GM12865 (cell line): Measurements from ENCODE around the gene MB.

Experiments
- DNase-seq: peaks from one replicate; pipeline ENCODE4 v3.0.0; 2010; ENCODE audit warnings: low read depth
- H3K4me3 ChIP-seq: 2 replicates; pipeline ENCODE4 v1.5.1; 2011; ENCODE audit warnings: mild to moderate bottlenecking, low read depth, low read length, control low read depth
- CTCF ChIP-seq: IDR thresholded peaks from 2 replicates; pipeline ENCODE4 v1.5.1; 2011; ENCODE audit warnings: low read length, control low read depth, low read depth, inconsistent platforms; ENCODE audit not compliant: insufficient read depth; ENCODE audit errors: missing control alignments

The MB gene

GRCh38 chr22:35657571-35658312 lies 40.6 kb upstream of the MB start:
- H3K4me3 ChIP-seq: no peak overlapping the region
- TF ChIP-seq CTCF: no peak
- DNase-seq: no peak

GRCh38 chr22:35656284-35656752 lies 39.2 kb upstream of the MB start:
- TF ChIP-seq CTCF: no peak
- no peak overlapping the region for H3K4me3 ChIP-seq
- no peak for DNase-seq

- no peak for TF ChIP-seq CTCF
- no peak overlapping the region for H3K4me3 ChIP-seq
- no peak for DNase-seq
These were observed 36.7 kb upstream of the MB start for GRCh38 chr22:35653824-35654223.

DNA sequence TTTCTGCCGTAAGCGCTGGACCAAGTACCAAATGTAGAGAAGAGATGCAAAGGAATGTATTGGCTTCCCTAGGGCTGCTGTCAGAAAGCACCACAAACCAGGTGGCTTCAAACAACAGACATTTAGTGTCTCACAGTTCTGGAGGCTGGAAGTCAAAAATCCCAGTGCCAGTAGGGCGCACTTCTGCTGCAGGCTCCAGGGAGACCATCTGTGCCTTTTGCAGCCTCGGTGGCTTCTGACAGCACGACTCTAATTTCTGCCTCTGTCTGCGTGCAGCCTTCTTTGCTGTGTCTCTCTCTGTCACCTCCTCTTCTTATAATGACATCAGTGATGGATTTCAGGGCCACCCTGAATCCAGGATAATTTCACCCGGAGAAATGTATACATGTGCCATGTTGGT lies 34.0 kb upstream of the MB start:
- H3K4me3 ChIP-seq: no peak overlapping the region
- DNase-seq: no peak
- TF ChIP-seq CTCF: no peak

DNA sequence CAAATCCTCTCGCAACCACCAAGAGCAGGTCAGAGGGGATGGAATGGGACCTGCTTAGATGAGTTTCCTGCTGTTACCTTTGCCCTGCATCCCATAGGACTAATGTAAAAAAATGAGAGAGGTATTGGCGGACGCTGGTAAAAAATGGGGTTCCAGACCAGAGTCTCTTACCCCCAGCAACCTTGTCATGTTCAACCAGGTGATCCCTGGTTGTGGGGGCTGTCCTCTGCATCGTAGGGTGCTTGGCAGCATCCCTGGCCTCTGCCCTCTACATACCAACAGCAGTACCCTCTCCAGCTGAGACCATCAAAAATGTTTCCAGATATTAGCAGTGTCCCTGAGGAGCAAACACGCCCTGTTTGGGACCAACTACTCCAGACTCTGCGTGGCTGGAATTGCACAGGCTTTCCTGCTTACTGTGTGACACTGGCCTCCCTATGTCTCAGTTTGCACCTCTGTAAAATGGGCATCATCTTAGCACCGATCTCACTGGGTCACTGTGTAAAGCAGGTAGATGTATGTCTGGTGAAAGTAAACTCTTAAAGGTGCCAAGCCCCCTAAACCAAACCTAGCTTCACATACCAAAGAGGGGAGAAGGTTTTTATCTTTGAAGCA lies 32.6 kb upstream of the MB start:
- no peak for DNase-seq
- peak overlapping the region; percentile 93 for H3K4me3 ChIP-seq
- no peak for TF ChIP-seq CTCF

DNA sequence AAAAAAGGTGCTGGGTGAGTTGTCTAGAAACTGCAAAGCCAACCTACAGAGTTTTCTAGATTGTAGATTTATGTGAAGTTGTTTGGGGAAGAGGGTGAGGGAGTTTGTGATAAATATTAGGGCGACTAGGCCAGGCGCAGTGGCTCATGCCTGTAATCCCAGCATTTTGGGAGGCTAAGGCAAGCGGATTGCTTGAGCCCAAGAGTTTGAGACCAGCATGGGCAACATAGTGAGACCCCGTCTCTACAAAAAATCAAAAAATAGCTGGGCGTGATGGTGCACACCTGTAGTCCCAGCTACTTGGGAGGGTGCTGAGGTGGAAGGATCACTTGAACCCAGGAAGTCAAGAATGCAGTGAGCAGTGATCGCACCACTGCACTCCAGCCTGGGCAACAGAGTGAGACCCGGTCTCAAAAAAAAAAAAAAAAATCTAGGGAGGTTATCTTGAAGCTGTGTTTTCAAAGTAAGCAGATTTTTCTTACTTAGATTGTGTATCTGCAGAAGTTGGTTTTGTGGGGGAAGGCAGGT lies 32.0 kb upstream of the MB start:
- no peak for DNase-seq
- peak overlapping the region; percentile 93 for H3K4me3 ChIP-seq
- TF ChIP-seq CTCF: no peak
